ENCODE results near the gene PDZD4. TPM values are rescaled to one million over a fixed set of nuclear protein-coding genes. Genes with fewer than 3 reads are reported as not detected.

Gene PDZD4
- polyA plus RNA-seq, 3 donors = 0.11 TPM; not detected in 2

DNA sequence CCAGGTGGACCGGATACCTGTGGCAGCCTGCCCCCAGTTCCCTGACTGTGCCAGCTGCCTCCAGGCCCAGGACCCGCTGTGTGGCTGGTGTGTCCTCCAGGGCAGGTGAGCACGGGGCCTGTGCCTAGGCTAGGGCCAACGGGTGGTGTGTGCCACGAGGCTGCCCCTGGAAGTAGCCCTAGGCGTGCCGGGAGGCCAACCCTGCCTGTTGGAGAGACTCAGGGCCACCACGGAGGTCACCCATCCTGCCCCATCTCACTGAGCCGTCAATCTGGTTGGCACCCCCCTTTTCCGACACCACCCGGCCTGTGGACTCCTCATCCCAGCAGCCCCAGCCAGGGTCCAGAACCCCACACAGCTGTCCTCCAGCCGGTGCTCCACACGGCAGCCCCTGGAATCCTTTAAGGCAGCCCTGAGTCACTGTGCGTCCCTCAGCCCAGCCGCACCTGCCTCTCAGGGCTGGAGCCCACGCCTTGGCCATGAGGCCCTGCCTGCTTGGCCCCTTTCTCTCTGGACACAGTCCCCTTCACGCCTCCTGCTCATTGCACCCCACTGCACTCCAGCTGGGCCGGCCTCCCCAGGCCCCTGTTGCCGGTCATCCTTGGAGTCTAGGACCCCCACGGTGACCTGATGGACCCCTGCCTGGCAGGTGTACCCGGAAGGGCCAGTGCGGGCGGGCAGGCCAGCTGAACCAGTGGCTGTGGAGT, 61.0 kb downstream of the PDZD4 start:
- Mint-ChIP-seq H3K4me3 (no peak overlapping the region), H3K36me3 (no peaks in the 10 kb centered on the region), H3K27me3 (ENCODE audit: low read depth in 3 of 3) (peaks cover 1 to 16% (median 4%) of the 10 kb centered on the region in 3 donors), H3K27ac (peak overlapping the region in 2 of 7 donors; percentile 33 to 71), H3K9me3 (peaks cover 0 to 3% (median 0%) of the 10 kb centered on the region in 7 donors), H3K4me1 (peaks cover 10% of the 10 kb centered on the region)
- Histone ChIP-seq H2AFZ (ENCODE audit: insufficient read depth, low read depth, low read length, poor library complexity, severe bottlenecking) (no peak overlapping the region), H3K27ac (ENCODE audit: low read depth in 1 of 2, low read length in 2 of 2) (no peak overlapping the region), H3K4me3 (replicated peaks in 1 of 3; ENCODE audit: low read depth in 2 of 3, low read length in 3 of 3) (no peak overlapping the region), H3K27me3 (ENCODE audit: control insufficient read depth in 2 of 2, insufficient read depth in 2 of 2, low read length in 2 of 2) (no peaks in the 10 kb centered on the region), H4K20me1 (ENCODE audit: insufficient read depth, low read length) (no peaks in the 10 kb centered on the region), H3K9ac (ENCODE audit: insufficient read depth, low read length, poor library complexity, severe bottlenecking) (no peak overlapping the region), H3K9me3 (replicated peaks in 1 of 2; ENCODE audit: control insufficient read depth in 1 of 2, insufficient read depth in 1 of 2, low read length in 2 of 2) (no peaks in the 10 kb centered on the region), H3K4me1 (ENCODE audit: control insufficient read depth in 1 of 2, insufficient read depth in 2 of 2, low read length in 2 of 2) (peaks cover 0 to 5% of the 10 kb centered on the region in 2 donors), H3K79me2 (ENCODE audit: insufficient read depth, low read length) (no peaks in the 10 kb centered on the region), H3K4me2 (replicated peaks; ENCODE audit: extremely low read depth, low read length, poor library complexity, severe bottlenecking) (no peak overlapping the region), H3K36me3 (replicated peaks in 1 of 2; ENCODE audit: control insufficient read depth in 1 of 2, insufficient read depth in 2 of 2, low read length in 2 of 2) (no peaks in the 10 kb centered on the region)
- intact Hi-C loops (cut with micrococcal nuclease) = loop anchor here in 1 of 2 donors (10.0 kb wide), 2 partner anchors 155 to 185 kb away; partner anchors contain the start of gene ARHGAP4
- TF ChIP-seq, protein P1, sequence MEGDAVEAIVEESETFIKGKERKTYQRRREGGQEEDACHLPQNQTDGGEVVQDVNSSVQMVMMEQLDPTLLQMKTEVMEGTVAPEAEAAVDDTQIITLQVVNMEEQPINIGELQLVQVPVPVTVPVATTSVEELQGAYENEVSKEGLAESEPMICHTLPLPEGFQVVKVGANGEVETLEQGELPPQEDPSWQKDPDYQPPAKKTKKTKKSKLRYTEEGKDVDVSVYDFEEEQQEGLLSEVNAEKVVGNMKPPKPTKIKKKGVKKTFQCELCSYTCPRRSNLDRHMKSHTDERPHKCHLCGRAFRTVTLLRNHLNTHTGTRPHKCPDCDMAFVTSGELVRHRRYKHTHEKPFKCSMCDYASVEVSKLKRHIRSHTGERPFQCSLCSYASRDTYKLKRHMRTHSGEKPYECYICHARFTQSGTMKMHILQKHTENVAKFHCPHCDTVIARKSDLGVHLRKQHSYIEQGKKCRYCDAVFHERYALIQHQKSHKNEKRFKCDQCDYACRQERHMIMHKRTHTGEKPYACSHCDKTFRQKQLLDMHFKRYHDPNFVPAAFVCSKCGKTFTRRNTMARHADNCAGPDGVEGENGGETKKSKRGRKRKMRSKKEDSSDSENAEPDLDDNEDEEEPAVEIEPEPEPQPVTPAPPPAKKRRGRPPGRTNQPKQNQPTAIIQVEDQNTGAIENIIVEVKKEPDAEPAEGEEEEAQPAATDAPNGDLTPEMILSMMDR (IDR thresholded peaks at IDR 0.05) = no peak
- WGBS (ENCODE audit: insufficient coverage) = 98% methylated on average over 9 of the region's 23 CpGs
- peak in 1 of 3 donors; percentile 0 for DNase-seq

DNA sequence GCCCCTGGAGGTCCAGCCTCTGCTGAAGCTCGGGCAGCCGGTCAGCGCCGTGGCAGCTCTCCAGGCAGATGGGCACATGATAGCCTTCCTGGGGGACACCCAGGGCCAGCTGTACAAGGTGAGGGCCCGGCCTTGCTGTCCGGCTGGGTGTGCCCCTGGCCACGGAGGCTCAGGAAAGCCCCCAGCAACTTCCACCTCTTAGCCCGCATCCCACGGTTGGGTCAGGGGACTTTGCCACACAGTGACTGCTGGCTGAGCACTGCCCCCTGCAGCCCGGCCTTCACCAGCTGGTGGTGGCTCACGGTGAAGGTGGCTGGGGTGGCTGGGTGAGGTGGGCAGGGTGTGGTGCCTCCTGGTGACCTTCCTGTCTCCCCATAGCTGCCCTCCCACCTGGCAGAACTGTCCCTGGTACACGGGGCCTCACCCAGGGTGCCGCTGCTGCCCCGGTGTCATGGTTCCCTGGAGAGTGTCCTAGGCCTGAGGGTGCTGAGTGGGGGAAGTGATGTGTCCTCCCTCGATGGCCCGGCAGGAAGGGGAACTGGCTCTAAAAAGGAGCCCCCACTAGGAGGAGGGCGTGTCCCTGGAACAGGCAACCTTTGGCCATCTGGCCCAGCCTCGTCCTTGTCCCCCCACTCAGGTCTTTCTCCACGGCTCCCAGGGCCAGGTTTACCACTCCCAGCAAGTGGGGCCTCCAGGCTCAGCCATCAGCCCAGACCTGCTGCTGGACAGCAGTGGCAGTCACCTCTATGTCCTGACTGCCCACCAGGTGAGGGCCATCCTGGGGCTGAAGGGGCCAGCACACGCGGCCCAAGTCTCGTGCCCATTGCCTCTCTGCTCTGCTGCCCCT, 61.8 kb downstream of the PDZD4 start:
- Histone ChIP-seq H3K4me1 (ENCODE audit: control insufficient read depth in 1 of 2, insufficient read depth in 2 of 2, low read length in 2 of 2) (peaks cover 0 to 5% of the 10 kb centered on the region in 2 donors), H3K9me3 (replicated peaks in 1 of 2; ENCODE audit: control insufficient read depth in 1 of 2, insufficient read depth in 1 of 2, low read length in 2 of 2) (no peaks in the 10 kb centered on the region), H3K36me3 (replicated peaks in 1 of 2; ENCODE audit: control insufficient read depth in 1 of 2, insufficient read depth in 2 of 2, low read length in 2 of 2) (no peaks in the 10 kb centered on the region), H3K27me3 (ENCODE audit: control insufficient read depth in 2 of 2, insufficient read depth in 2 of 2, low read length in 2 of 2) (no peaks in the 10 kb centered on the region), H2AFZ (ENCODE audit: insufficient read depth, low read depth, low read length, poor library complexity, severe bottlenecking) (no peak overlapping the region), H4K20me1 (ENCODE audit: insufficient read depth, low read length) (no peaks in the 10 kb centered on the region), H3K4me3 (replicated peaks in 1 of 3; ENCODE audit: low read depth in 2 of 3, low read length in 3 of 3) (no peak overlapping the region), H3K79me2 (ENCODE audit: insufficient read depth, low read length) (no peaks in the 10 kb centered on the region), H3K27ac (ENCODE audit: low read depth in 1 of 2, low read length in 2 of 2) (no peak overlapping the region), H3K9ac (ENCODE audit: insufficient read depth, low read length, poor library complexity, severe bottlenecking) (no peak overlapping the region), H3K4me2 (replicated peaks; ENCODE audit: extremely low read depth, low read length, poor library complexity, severe bottlenecking) (no peak overlapping the region)
- DNase-seq = peak in 1 of 3 donors; percentile 0
- peaks cover 1 to 16% (median 9%) of the 10 kb centered on the region in 3 donors for H3K27me3 Mint-ChIP-seq (ENCODE audit: low read depth in 3 of 3)
- intact Hi-C loops (cut with micrococcal nuclease) = loop anchor here in 1 of 2 donors (10.0 kb wide), 2 partner anchors 156 to 186 kb away; partner anchors contain the start of gene ARHGAP4
- peaks cover 14% of the 10 kb centered on the region for H3K4me1 Mint-ChIP-seq
- TF ChIP-seq, protein P1 (IDR thresholded peaks at IDR 0.05) = no peak
- H3K4me3 Mint-ChIP-seq = no peak overlapping the region
- no peaks in the 10 kb centered on the region for H3K36me3 Mint-ChIP-seq
- H3K27ac Mint-ChIP-seq = peak overlapping the region in 1 of 7 donors; percentile 23
- H3K9me3 Mint-ChIP-seq = peaks cover 0 to 3% (median 0%) of the 10 kb centered on the region in 7 donors
- 100% methylated on average over 4 of the region's 22 CpGs for WGBS (ENCODE audit: insufficient coverage)
